RPMI7951 (cell line): ENCODE data around the gene FIBCD1. TPM values are rescaled to one million over a fixed set of nuclear protein-coding genes. Genes with fewer than 3 reads are reported as not detected.

Experiments
- DNase-seq: peaks from one replicate; pipeline ENCODE4 v3.0.0-alpha.2; 2012; ENCODE audit warnings: low read depth
- total RNA-seq: library from RNA; depleted of rRNA; stranded (reverse); fragments of >200 nt; shearing (Covaris generic); gene quantifications from 2 replicates; pipeline ENCODE4 v1.2.3, GENCODE V29; 2014

Gene FIBCD1
- total RNA-seq, 1 experiment from 2014 or later, result 16.9 TPM

DNA sequence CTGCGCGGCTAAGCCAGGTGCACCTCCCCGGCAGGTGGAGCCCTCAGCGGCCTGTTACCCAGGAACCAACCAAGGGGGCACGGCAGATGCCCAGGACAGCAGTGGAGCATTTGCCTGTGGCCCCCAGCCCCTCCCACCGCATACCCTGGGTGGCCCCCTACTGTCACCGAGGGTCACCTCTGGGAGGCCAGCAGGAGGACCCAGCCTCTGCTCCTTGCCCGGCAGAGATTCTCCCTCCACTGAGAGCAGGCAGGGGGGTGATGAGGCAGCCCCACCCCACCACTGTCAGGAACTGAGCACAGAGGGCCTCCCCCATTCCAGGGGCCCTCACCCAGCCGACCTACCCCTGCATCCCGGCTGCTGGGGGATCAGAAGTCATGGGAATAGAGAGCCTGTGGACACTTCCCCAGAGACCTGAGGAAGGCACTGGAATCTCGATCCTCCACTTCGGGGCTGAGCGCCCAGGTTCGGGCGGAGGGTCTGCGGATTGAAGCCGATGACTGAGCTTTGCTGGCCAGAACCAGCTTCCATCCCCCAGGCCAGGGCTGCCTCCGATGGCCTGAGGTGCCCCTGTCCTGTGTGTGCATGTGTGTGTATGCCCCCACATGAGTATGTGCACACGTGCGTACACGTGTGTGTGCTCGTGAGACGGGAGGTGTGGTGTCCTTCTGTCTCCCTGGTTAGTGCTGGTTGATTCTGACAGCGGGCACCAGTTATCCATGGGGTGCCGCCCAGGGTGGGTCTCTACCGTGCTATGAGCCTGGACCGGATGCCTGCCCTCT is 42.6 kb downstream of the FIBCD1 start, which contains the start of gene QRFP:
Gene QRFP, minus strand, starts transcription at position 580 of the 782 bp plus-strand sequence. CDS start 2,974 bp downstream, outside the sequence.
- no peak for DNase-seq

- DNase-seq, result no peak
Observed at GRCh38 chr9:130895481-130896232, 43.4 kb downstream of the FIBCD1 start.

DNA sequence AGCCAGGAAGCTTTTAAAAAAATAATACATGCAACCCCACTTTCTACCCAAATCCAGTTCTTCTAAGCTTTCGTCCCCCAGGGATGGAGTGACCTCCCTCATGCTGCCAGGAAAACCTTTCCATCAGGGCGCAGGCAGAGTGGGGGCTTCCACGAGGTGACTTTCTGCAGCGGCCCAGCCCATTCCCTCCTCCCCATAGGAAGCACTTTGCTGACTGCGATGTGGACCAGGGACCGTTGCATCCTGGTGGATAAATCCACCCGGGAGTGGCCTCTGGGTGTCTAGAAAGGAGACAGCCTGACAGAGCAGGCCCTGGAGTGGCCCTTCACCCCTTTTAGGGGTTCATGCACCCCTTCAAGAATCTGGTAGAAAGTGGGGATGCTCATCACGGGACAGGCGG is 44.0 kb downstream of the FIBCD1 start:
- no peak for DNase-seq

DNA sequence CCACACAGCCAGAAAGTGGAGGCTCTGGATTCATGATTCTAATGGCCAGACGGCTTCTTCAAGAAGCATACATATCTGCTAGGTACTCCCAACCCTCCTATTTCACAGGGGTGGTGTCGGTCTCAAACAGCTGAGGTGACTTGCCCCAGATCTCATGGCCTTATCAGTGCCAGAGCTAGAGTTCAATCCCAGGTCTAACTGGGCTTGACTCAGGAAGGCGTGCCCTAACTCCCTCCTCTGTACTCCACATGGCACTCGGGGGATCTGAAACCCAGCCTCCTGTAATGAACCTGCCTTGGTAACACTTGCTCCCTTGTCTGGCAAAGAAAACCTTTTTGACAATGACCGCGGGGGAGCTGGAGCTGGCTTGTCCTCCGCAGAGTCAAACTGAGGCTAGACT is 44.5 kb downstream of the FIBCD1 start:
- no peak for DNase-seq

GRCh38 chr9:130893341-130894101 is 45.5 kb downstream of the FIBCD1 start:
- DNase-seq, result no peak

DNA sequence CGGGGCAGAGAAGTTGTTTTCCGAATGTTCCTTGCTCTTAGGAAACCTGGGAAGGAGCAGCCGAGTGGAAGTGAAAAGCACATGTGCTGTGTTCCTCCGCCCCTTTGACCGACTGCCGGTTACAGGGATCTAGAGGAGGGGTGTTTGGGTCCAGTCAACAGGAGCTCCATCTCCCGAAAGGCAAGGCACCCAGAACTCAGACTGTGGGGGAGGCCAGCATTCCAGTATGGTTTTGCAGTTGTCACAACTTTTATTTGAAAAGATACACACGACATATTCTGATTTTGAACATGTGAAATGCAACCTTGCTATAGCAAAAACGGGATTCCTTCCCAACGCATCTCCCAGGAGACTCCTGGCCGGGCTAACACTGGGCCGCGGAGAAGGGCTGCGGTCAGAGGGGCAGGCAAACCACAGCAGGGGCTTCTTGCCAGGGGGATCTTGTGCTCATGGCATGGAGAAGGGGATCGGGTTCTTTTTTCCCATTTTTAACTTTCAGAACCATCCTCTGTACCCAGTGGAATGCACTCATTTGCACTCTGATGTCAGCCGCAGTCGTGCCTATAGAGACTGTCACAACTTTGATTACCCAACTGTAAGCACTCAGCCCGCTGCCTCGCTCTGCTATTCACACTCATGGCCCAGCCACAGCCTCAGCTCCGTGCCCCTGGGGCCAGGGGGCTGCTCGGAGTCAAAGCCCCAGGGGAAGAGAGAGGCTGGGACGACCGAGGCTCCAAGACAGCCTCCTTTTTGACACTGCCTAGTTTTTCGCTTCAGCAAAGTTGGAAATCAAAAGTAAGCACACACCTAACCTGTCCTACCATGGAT is 46.4 kb downstream of the FIBCD1 start:
- DNase-seq, result no peak

DNA sequence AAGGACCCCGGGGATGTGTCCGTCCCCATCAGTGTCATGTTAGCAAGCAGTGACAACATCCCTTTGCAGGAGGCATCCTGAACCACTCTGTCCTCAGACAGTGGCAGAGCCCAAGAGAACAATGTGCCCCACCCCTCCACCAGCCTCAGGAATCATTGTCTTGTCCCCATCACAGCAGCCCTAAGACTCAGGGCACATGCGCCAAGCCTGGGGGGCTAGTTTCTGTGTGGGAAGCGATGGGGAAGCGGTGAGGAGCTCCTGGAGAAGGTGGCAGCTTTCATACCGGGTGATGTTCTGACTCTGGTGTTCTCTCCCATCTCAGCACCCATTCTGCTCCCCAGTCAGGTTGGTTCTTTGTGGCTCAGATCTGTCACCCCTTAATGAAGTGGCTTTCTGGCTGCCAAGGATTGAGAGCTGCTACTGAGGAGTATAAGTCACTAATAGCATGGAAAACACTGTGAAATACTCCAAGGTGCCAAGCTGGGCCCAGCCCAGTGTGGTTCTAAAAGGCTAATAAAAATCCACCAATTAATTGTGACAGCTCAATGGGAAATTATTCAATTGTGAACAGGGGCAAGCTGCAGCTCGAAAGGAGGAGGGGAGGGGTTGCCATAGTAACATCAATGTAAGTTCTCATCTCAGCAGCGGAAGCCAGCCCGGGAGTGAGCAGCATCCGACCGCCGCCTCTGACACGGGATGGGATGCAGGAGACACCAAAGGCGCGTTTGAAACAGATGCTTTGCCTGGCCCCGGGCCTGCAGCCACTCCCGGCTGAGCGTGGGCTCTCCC is 47.2 kb downstream of the FIBCD1 start:
- DNase-seq, result no peak

DNA sequence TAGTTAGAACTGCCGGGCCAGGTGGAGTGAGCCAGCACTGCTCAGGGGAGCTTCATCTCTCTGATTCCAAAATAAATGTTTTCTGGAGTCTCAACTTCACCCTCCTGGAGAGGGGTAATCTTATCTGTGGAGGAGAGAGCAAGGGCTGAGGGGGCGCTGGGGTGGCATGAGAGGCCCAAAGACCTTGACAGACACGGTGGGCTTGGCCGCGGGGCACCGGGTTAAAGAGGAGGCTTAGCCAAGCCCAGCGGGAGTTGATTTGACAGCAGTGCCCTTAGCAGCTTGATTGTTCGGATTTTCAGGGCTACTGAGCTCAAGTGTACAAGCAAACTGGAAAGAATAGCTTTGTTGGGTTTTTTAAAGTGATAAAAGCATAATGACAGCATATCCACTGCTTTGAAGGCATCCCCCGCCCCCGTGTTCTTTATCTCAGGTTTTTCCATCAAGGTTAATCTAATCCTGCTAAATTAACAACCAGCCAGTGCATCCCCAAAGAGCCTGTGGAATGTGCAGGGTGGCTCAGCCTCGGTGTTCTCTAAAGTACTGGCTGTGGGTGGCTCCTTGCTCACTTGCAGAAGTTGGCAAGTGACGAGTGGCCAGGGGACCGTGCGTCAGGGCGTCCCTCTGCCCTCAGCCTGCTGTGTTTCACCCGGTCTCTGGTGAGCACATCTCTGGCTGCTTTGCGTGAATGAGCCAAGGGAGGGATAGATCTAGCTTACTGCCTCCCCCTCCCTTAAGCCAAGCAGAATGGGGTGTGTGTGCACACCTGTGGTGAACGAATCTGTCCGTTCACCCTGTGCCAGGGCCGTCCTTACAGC is 48.0 kb downstream of the FIBCD1 start:
- DNase-seq, result no peak

GRCh38 chr9:130890124-130890523 is 48.9 kb downstream of the FIBCD1 start:
- DNase-seq, result no peak

DNA sequence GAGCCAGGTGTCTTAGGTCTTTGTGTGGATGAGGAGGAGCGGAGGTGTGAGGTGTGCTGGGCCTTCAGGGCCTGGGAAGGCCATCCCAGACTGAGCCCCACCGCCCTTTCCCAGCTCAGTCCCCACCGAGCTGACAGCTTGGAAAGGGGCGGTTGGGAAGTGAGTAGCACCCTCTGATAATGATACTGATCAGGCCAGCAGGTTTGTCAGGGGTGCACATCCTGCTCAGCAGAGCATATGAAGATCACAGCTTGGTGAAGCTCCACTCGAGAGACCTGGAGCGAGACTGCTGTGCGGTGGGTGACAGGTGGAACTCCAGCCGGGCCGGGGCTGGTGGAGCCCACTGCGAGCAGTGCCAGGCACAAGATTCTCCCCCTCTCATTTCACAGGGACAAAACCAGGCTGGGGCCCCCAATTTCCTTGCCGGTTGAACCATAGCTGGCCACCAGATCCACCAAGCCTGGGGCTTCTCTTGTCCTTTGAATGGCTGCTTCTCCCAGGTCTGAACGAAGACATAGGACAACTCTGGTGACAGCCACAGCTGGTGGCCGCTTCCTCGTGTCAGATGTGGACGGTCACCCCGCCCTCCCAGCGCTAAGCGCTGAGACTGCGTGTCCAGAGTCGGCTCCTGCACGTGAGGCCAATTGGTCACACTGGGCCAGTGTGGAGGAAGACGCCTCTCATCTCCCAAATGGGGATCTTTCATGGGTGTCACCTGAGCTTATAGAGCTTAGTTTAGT is 50.7 kb downstream of the FIBCD1 start:
- no peak for DNase-seq

GRCh38 chr9:130887494-130888144 is 51.4 kb downstream of the FIBCD1 start:
- no peak for DNase-seq

- no peak for DNase-seq
Observed at GRCh38 chr9:130886981-130887380, 52.1 kb downstream of the FIBCD1 start.

GRCh38 chr9:130885484-130886375 is 53.3 kb downstream of the FIBCD1 start:
- no peak for DNase-seq

DNA sequence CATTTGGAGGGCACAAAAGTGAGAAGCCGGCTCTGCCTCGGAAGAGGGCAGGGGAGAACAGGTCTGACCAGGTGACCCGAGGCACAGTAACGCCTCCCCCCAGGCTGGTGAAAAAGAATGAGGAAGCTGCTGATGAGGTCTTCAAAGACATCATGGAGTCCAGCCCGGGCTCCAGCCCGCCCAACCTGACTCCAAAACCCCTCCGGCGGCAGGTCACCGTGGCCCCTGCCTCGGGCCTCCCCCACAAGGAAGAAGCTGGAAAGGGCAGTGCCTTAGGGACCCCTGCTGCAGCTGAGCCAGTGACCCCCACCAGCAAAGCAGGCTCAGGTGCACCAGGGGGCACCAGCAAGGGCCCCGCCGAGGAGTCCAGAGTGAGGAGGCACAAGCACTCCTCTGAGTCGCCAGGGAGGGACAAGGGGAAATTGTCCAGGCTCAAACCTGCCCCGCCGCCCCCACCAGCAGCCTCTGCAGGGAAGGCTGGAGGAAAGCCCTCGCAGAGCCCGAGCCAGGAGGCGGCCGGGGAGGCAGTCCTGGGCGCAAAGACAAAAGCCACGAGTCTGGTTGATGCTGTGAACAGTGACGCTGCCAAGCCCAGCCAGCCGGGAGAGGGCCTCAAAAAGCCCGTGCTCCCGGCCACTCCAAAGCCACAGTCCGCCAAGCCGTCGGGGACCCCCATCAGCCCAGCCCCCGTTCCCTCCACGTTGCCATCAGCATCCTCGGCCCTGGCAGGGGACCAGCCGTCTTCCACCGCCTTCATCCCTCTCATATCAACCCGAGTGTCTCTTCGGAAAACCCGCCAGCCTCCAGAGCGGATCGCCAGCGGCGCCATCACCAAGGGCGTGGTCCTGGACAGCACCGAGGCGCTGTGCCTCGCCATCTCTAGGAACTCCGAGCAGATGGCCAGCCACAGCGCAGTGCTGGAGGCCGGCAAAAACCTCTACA is 54.2 kb downstream of the FIBCD1 start:
- DNase-seq, result no peak

GRCh38 chr9:130884111-130884531 is 54.9 kb downstream of the FIBCD1 start:
- DNase-seq, result no peak

GRCh38 chr9:130883479-130883878 is 55.6 kb downstream of the FIBCD1 start:
- DNase-seq, result no peak
